Adrenal gland (tissue), 12 donors: ENCODE data around the gene ADAMTS17. TPM values are rescaled to one million over a fixed set of nuclear protein-coding genes. Genes with fewer than 3 reads are reported as not detected.
A peak's percentile ranks its signal among the peaks of the same experiment; 100 is the strongest.

Experiments
- DNase-seq, 7 donors: peaks; one replicate each; pipeline ENCODE4 v3.0.0-alpha.2; 2019 to 2020
- H3K27ac ChIP-seq, 5 donors: fragments of 200-600 bp; sonication (generic) in 4 of 5; 1 replicate in 3 of 5; 2 replicates in 2 of 5; pipeline versions ENCODE4 v1.5.1 to v1.8.0; 2016 to 2020; ENCODE audit warnings: mild to moderate bottlenecking in 1 of 5
- H3K27me3 ChIP-seq: fragments of 200-600 bp; 2 replicates; pipeline ENCODE4 v1.8.0; 2021
- H3K36me3 ChIP-seq, 2 donors: fragments of 200-600 bp; replicated peaks in 1 of 2; 1 replicate in 1 of 2; 2 replicates in 1 of 2; pipeline versions ENCODE4 v1.5.1 to v1.8.0; 2018 to 2022
- H3K4me1 ChIP-seq, 2 donors: fragments of 200-600 bp; replicated peaks in 1 of 2; 1 replicate in 1 of 2; 2 replicates in 1 of 2; pipeline versions ENCODE4 v1.5.1 to v1.8.0; 2018 to 2021
- H3K4me3 ChIP-seq, 4 donors: fragments of 200-600 bp; sonication (generic) in 3 of 4; one replicate each; pipeline ENCODE4 v1.5.1; 2016 to 2018
- H3K9me3 ChIP-seq, 3 donors: fragments of 200-600 bp; sonication (generic) in 1 of 3; replicated peaks in 1 of 3; 1 replicate in 2 of 3; 2 replicates in 1 of 3; pipeline versions ENCODE4 v1.5.1 to v1.8.0; 2016 to 2021
- POLR2A ChIP-seq, 2 donors: fragments of 450-650 bp; IDR thresholded peaks; one replicate each; pipeline ENCODE4 v1.6.1; 2017; ENCODE audit warnings: antibody characterized with exemption in 2 of 2, mild to moderate bottlenecking in 2 of 2, moderate library complexity in 1 of 2
- WGBS, 4 donors: extraction: QIAGEN DNeasy Blood & Tissue Kit in 2 of 4; methylation state at CpG; one replicate each; pipeline versions ENCODE4 v1.1.5 to v1.1.7; 2013 to 2017; 5-methylcytosine and 5-hydroxymethylcytosine counted together
- intact Hi-C, 2 donors: fragments of 100-400 bp; cut with DNase I; formaldehyde crosslinking; loops; one replicate each; pipeline versions ENCODE4 v1.14.1 to v1.15.0; 2022 to 2023
- polyA plus RNA-seq, 3 donors: library from polyadenylated mRNA; stranded (reverse); fragments of 200-250 nt in 2 of 3; fragments of 350-450 nt in 1 of 3; fragmentation: Illumina TruSeq in 1 of 3; extraction: RNeasy Lipid Tissue Mini Kit (QIAGEN cat#74804) in 1 of 3; gene quantifications; one replicate each; pipeline ENCODE4 v1.2.3, GENCODE V29; 2013 to 2014
- total RNA-seq, 9 donors: library from RNA; depleted of rRNA in 4 of 9; stranded (reverse); fragments of >200 nt in 4 of 9; fragments of 120-200 nt in 1 of 9; fragmentation: NEBNext Ultra II Directional in 1 of 9; extraction: Animal tissue kit (Norgen Biotek cat#: 25700) in 1 of 9; gene quantifications; one replicate each; pipeline versions ENCODE4 v1.1.0 to v1.2.4, GENCODE V29; 2013 to 2023
- TF ChIP-seq, protein P1 (sequence below), 6 experiments: fragments of 450-650 bp in 4 of 6; fragments of 200-600 bp in 2 of 6; sonication (generic) in 1 of 6; IDR thresholded peaks; 1 replicate in 5 of 6; 2 replicates in 1 of 6; pipeline versions ENCODE4 v1.5.1 to v1.8.0; 2016 to 2021; ENCODE audit warnings: antibody characterized with exemption in 6 of 6, mild to moderate bottlenecking in 2 of 6, moderate library complexity in 1 of 6
- donor health status: healthy with polysubstance abuse.
- donor health status: Bipolar disorder and iron deficiency.
- donor health status: DM: yes; HTN: yes; CAD: no.
- donor health status: DM: no; HTN: no; CAD: no.
- donor health status: DM: no; HTN: no; CAD: no.
- donor health status: DM: yes; HTN: yes; CAD: no.

The ADAMTS17 gene
- total and polyA plus RNA-seq, 12 donors, result 0.51 to 14.8 (median 2.9) TPM

DNA sequence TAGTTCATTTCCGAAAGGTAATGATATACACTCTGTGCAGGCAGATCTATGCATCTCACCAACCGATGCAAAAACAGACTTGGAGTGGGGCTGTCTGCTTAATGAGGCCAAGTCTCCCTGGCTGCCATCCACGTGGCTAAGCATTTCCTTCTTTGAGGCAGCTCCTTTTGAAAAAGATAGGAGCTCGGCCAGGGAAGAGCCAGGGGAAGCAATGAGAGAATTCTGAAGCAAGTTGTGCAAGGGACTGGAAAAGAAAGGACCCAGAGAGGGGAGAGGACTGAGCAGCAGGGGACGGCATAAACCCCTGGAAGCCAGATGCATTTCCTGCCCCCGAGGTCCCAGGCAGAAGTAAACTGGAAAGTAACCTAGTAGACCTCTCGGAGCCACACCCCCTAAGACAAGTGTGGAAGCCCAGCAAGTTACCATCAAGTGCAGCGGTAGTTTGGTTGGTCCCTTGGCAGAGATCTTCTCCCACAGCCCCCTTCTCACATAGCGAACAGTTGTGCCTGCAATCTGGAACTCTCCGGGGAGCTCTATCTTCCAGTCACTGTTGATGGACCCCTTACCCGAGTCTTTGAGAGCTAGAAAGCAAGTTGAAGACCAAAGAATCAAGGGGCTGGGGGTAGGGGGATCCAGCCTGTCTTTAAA is 288.2 kb downstream of the ADAMTS17 start:
- TF ChIP-seq, protein P1, sequence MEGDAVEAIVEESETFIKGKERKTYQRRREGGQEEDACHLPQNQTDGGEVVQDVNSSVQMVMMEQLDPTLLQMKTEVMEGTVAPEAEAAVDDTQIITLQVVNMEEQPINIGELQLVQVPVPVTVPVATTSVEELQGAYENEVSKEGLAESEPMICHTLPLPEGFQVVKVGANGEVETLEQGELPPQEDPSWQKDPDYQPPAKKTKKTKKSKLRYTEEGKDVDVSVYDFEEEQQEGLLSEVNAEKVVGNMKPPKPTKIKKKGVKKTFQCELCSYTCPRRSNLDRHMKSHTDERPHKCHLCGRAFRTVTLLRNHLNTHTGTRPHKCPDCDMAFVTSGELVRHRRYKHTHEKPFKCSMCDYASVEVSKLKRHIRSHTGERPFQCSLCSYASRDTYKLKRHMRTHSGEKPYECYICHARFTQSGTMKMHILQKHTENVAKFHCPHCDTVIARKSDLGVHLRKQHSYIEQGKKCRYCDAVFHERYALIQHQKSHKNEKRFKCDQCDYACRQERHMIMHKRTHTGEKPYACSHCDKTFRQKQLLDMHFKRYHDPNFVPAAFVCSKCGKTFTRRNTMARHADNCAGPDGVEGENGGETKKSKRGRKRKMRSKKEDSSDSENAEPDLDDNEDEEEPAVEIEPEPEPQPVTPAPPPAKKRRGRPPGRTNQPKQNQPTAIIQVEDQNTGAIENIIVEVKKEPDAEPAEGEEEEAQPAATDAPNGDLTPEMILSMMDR (IDR thresholded peaks at IDR 0.05), result no peak
- TF ChIP-seq POLR2A (IDR thresholded peaks at IDR 0.05), result no peak
- Histone ChIP-seq H3K9me3 (no peaks in the 10 kb centered on the region), H3K27me3 (no peaks in the 10 kb centered on the region), H3K4me1 (no peaks in the 10 kb centered on the region), H3K4me3 (no peak overlapping the region), H3K27ac (no peak overlapping the region), H3K36me3 (no peaks in the 10 kb centered on the region)
- intact Hi-C loops, result no loop called here
- WGBS, 4 donors, result 62 to 66% (median 65%) methylated on average over 9 to 11 of the region's 11 CpGs
- peak in 3 of 7 donors; percentile 10 to 53 (median 30) for DNase-seq

DNA sequence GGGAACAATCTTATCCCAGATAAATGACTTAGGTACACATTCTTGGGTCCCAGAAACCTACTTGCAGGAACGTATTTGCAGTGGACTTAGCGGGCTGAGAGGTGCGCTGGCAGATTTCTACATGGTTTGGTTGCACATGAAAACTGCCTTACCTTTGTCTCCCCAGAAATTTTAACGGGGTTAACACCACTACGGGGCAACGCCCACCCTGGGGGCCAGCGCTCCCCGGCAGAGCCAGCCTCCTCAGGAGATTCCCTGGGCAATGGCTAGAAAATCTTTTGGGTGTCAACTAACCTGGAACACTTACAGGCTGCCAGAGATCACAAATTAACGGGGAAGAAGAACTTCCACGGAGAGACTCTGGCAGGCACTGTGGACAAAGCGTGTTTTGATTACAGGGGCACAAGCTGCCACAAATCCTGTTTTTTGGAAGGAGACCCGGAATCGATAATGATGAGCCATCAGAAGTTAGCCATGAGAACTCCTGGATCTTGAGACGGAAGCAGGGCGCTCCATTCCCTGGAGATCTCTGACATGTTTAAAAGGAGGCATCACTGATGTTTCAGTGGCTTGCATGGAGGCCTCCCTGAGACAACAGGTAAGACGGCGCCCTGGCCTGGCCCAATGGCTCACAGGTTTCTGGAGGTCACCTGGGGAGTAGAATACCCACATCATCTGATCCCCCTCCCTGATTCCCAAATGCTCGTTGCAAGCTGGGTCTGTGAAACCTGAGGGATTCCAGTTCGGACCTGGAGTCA is 288.9 kb downstream of the ADAMTS17 start:
- Histone ChIP-seq H3K36me3 (no peaks in the 10 kb centered on the region), H3K27me3 (no peaks in the 10 kb centered on the region), H3K4me3 (no peak overlapping the region), H3K4me1 (no peaks in the 10 kb centered on the region), H3K9me3 (no peaks in the 10 kb centered on the region), H3K27ac (no peak overlapping the region)
- 84 to 89% (median 87%) methylated on average over 17 to 19 of the region's 19 CpGs for WGBS, 4 donors
- peak in 1 of 7 donors; percentile 35 for DNase-seq
- TF ChIP-seq POLR2A (IDR thresholded peaks at IDR 0.05), result no peak
- TF ChIP-seq, protein P1 (IDR thresholded peaks at IDR 0.05), result no peak
- intact Hi-C loops, result no loop called here

DNA sequence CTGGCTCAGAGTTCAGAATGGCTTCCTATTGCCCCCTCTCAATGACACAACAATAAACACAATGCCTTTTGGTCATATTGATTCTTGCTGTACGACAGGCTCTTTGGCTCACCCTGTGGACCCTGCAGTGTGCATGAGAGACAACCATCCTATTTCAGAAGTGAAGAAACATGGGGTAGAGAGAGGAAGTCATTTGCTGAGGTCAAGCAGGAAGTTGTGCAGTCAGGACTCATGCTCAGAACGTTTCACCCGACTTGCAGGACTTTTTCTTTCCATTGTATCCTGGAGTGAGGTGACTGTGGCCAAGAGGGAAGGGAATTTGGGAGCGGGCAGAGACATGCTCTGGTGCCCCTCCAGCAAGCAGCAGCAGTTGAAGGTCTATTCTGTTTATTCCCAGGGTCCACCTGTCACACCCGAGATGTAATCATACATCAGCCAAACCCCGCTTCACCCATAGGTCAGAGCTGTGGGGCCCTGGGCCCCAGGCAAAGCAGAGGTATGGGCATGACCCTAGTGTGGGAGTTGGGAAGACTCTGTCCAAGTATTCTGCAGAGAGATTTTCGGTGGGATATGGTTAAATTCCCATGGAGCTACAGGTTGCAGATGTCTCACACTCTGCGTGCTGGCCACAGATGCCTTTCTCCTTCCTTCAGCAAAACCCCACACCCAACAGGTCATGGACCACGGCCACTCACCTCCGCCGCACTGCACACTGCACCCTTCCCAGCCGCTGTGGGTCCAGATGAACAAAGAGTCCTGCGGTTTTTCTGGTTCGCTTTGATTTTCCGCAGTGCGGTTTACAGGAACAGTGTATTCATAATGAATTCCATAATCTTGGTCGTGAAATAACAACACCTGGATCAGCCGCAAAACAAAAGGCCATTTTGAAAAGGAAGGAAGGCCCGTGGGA is 290.6 kb downstream of the ADAMTS17 start:
- Histone ChIP-seq H3K27ac (no peak overlapping the region), H3K36me3 (no peaks in the 10 kb centered on the region), H3K27me3 (no peaks in the 10 kb centered on the region), H3K4me1 (no peaks in the 10 kb centered on the region), H3K9me3 (no peaks in the 10 kb centered on the region), H3K4me3 (no peak overlapping the region)
- no peak for TF ChIP-seq POLR2A (IDR thresholded peaks at IDR 0.05)
- TF ChIP-seq, protein P1 (IDR thresholded peaks at IDR 0.05), result no peak
- intact Hi-C loops, result no loop called here
- WGBS, 4 donors, result 85 to 90% (median 88%) methylated on average over 19 of the region's 19 CpGs
- DNase-seq, result no peak
